ENCODE data around the gene CASP6.

CASP6 gene

DNA sequence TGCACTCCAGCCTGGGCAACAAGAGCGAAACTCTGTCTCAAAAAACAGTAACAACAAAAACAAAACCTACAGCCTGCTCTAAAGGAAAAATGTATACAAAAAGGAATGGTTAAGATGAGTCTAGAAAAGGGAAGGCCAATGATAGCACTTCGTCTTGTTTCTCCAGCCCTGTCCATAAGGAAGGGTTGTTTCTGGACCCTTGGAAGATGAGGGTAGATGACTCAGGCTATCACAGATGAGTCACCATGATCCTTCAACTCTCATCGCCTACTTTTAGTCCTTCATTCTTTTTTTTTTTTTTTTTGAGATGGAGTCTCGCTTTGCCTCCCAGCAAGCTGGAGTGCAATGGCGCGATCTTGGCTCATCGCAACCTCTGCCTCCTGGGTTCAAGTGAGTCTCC is 17.8 kb upstream of the CASP6 start:
- DNase-seq (ENCODE audit: low read depth in 2 of 2), result peak in 1 of 2 donors; percentile 39
- no peak overlapping the region for H3K4me3 ChIP-seq (replicated peaks in 1 of 2; ENCODE audit: low read depth in 2 of 2, low read length in 2 of 2)
- TF ChIP-seq, protein P1, sequence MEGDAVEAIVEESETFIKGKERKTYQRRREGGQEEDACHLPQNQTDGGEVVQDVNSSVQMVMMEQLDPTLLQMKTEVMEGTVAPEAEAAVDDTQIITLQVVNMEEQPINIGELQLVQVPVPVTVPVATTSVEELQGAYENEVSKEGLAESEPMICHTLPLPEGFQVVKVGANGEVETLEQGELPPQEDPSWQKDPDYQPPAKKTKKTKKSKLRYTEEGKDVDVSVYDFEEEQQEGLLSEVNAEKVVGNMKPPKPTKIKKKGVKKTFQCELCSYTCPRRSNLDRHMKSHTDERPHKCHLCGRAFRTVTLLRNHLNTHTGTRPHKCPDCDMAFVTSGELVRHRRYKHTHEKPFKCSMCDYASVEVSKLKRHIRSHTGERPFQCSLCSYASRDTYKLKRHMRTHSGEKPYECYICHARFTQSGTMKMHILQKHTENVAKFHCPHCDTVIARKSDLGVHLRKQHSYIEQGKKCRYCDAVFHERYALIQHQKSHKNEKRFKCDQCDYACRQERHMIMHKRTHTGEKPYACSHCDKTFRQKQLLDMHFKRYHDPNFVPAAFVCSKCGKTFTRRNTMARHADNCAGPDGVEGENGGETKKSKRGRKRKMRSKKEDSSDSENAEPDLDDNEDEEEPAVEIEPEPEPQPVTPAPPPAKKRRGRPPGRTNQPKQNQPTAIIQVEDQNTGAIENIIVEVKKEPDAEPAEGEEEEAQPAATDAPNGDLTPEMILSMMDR (IDR thresholded peaks at IDR 0.05; ENCODE audit: low read depth, low read length), result no peak

DNA sequence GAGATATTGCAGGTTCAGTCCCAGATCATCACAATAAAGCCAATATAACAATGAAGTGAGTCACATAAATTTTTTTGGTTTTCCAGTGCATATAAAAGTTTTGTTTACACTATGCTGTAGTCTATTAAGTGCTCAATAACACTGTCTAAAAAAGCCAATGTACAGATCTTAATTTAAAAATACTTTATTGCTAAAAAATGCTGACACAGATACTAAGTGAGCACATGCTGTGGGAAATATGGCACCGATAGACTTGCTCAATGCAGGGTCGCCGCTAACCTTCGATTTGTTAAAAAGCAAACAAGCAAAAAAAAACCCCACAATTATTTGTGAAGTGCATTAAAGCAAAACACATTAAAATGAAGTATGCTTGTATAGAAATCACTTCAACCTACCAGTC is 16.4 kb upstream of the CASP6 start:
- no peak for DNase-seq (ENCODE audit: low read depth in 2 of 2)
- TF ChIP-seq, protein P1 (IDR thresholded peaks at IDR 0.05; ENCODE audit: low read depth, low read length), result no peak

DNA sequence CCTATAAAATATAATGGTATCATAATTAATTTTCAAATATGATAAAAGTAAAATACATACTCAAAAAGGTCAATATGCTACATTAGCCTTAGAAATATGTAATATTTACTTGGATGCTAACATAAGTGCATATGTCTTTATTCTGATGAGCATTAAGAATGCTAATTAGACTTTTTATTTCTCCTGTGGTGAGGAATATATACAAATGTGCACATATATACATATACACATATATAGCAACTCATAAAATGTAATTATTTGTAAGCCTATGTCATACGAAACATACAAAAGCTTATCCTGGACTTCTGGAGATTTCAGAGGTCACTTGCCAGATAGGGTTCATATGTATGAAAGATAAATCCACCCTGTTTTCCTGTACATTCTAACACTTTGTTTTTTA is 15.5 kb upstream of the CASP6 start:
- H3K4me3 ChIP-seq (replicated peaks in 1 of 2; ENCODE audit: low read depth in 2 of 2, low read length in 2 of 2), result no peak overlapping the region
- DNase-seq (ENCODE audit: low read depth in 2 of 2), result no peak
- TF ChIP-seq, protein P1 (IDR thresholded peaks at IDR 0.05; ENCODE audit: low read depth, low read length), result no peak

More for the DNA sequence above, 16.4 kb upstream of the CASP6 start:
- H3K4me3 ChIP-seq (replicated peaks in 1 of 2; ENCODE audit: low read depth in 2 of 2, low read length in 2 of 2), result no peak overlapping the region

DNA sequence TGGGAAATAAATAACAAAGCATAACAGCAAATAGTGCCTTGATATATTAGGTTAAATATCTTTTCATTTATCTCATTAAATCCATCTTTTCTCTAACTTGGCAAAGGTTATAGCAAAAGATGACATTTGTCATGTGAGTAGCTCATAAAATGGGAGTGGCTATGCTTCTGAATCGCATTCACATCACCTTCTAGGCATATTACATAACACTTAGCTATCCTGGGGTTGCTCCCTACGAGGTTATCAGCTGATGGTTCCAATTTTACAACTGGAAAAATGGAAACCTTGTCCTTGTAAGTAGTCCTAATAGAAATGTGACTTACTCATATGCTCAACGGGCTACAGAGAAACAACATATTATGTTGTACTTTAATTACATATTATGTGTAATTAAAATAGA is 10.3 kb upstream of the CASP6 start:
- TF ChIP-seq, protein P1 (IDR thresholded peaks at IDR 0.05; ENCODE audit: low read depth, low read length), result no peak
- DNase-seq (ENCODE audit: low read depth in 2 of 2), result no peak
- H3K4me3 ChIP-seq (replicated peaks in 1 of 2; ENCODE audit: low read depth in 2 of 2, low read length in 2 of 2), result no peak overlapping the region

DNA sequence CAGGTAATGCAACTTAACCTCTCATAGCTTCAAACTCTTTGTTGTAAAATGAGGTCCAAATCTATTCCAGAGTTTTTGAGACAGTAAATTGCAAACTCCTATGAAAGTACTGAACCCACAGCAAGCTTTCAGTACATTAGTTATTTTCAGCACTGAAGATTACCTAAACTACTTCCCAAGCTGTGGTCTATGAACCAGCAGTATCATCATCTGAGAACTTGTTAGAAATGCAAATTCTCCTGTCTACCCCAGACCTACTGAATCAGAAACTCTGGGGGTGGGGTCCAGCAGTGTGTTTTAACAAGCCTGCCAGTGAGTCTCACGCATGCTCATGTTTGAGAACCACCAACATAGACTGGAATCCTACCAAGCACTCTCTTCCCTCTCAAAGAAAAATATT is 5.7 kb upstream of the CASP6 start:
- DNase-seq (ENCODE audit: low read depth in 2 of 2), result no peak
- H3K4me3 ChIP-seq (replicated peaks in 1 of 2; ENCODE audit: low read depth in 2 of 2, low read length in 2 of 2), result no peak overlapping the region
- TF ChIP-seq, protein P1 (IDR thresholded peaks at IDR 0.05; ENCODE audit: low read depth, low read length), result no peak

DNA sequence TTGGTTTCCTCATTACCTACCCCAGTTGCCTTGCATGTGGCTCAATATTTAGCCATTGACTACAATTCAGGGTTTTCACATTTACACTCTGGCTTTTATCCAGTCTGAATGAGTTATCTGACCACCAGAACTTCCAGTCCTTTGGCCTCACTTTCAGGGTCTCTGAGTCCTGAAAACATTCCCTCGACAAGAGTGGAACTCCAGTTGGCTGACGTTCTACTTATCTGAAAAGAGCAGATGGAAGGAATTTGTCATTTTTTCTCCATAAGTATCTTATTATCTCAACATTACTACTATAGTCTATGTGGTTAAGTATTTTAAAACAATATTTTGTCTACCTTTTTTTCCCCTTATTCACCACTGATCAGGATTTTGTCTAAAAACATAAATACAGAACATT is 5.2 kb upstream of the CASP6 start:
- DNase-seq (ENCODE audit: low read depth in 2 of 2), result no peak
- H3K4me3 ChIP-seq (replicated peaks in 1 of 2; ENCODE audit: low read depth in 2 of 2, low read length in 2 of 2), result no peak overlapping the region
- TF ChIP-seq, protein P1 (IDR thresholded peaks at IDR 0.05; ENCODE audit: low read depth, low read length), result no peak

DNA sequence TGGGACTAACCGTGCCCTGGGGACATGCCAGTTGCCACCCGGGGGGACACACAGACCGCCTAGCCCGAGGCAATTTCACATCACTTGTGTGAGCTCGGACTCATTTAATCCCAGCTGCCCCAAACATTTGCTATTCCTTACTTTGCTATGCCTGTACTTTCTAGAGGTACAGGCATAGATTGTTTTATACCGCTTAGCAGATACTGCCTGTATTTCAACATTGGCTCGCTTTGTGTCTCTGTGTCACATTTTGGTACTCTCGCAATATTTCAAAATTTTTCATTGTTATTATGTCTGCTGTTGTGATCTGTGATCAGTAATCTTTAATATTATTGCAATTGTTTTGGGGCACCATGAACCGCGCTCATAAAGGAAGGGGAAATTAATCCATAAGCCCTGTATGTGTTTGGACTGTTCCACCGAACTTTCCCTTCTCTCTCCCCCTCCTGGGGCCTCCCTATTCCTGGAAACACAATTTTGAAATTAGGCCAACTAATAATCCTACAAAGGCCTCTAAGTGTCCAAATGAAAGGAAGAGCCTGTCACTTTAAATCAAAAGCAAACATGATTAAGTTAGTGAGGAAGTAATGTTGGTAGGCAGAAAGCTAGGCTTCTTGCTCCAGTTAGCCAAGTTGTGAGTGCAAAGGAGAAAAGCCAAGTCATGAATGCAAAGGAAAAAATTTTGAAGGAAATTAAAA is 568 bp upstream of the CASP6 start:
- peak overlapping the region; percentile 87 to 91 for H3K4me3 ChIP-seq (replicated peaks in 1 of 2; ENCODE audit: low read depth in 2 of 2, low read length in 2 of 2)
- TF ChIP-seq, protein P1 (IDR thresholded peaks at IDR 0.05; ENCODE audit: low read depth, low read length), result no peak
- DNase-seq (ENCODE audit: low read depth in 2 of 2), result peak in 1 of 2 donors; percentile 57
